Activated naive CD8-positive, alpha-beta T cell treated with anti-CD3 and anti-CD28 coated beads for 36 hours (primary cell): ENCODE measurements around the gene DOK6. TPM values are rescaled to one million over a fixed set of nuclear protein-coding genes. Genes with fewer than 3 reads are reported as not detected.

Experiments used
- DNase-seq: peaks from one replicate; pipeline ENCODE4 v3.0.0; 2021
- H3K27ac Mint-ChIP-seq: one replicate; pipeline ENCODE4 v1.8.0; 2022; ENCODE audit warnings: mild to moderate bottlenecking, moderate library complexity, mixed read lengths
- H3K27me3 Mint-ChIP-seq: one replicate; pipeline ENCODE4 v1.8.0; 2022; ENCODE audit warnings: mild to moderate bottlenecking, mixed read lengths
- H3K36me3 Mint-ChIP-seq: one replicate; pipeline ENCODE4 v1.8.0; 2021; ENCODE audit warnings: mild to moderate bottlenecking, mixed read lengths
- H3K4me1 Mint-ChIP-seq: one replicate; pipeline ENCODE4 v1.8.0; 2021; ENCODE audit warnings: mixed read lengths
- H3K4me3 Mint-ChIP-seq: one replicate; pipeline ENCODE4 v1.8.0; 2022; ENCODE audit warnings: mild to moderate bottlenecking, moderate library complexity, mixed read lengths
- H3K9me3 Mint-ChIP-seq: one replicate; pipeline ENCODE4 v1.8.0; 2022; ENCODE audit warnings: mixed read lengths
- total RNA-seq, 2 experiments: library from RNA; stranded (reverse); gene quantifications; one replicate each; pipeline ENCODE4 v1.2.3, GENCODE V29; 2021

DOK6 gene
- total RNA-seq, 2 experiments from 2014 or later: not detected

- Mint-ChIP-seq H3K27me3 (no peaks in the 10 kb centered on the region), H3K36me3 (no peaks in the 10 kb centered on the region), H3K4me3 (no peak overlapping the region), H3K9me3 (peaks cover 12% of the 10 kb centered on the region), H3K27ac (no peak overlapping the region), H3K4me1 (no peaks in the 10 kb centered on the region)
- DNase-seq: no peak
These were observed 198.7 kb downstream of the DOK6 start for GRCh38 chr18:69599377-69599776.

GRCh38 chr18:69612242-69612641, 211.6 kb downstream of the DOK6 start:
- Mint-ChIP-seq H3K4me1 (no peaks in the 10 kb centered on the region), H3K9me3 (no peaks in the 10 kb centered on the region)

GRCh38 chr18:69616114-69616513, 215.4 kb downstream of the DOK6 start:
- no peaks in the 10 kb centered on the region for H3K36me3 Mint-ChIP-seq
- no peak overlapping the region for H3K4me3 Mint-ChIP-seq
- DNase-seq: no peak
- H3K27me3 Mint-ChIP-seq: peaks cover 11% of the 10 kb centered on the region
- no peaks in the 10 kb centered on the region for H3K9me3 Mint-ChIP-seq
- H3K27ac Mint-ChIP-seq: no peak overlapping the region
- no peaks in the 10 kb centered on the region for H3K4me1 Mint-ChIP-seq

More at GRCh38 chr18:69612242-69612641, 211.6 kb downstream of the DOK6 start:
- H3K27ac Mint-ChIP-seq: no peak overlapping the region
- no peaks in the 10 kb centered on the region for H3K36me3 Mint-ChIP-seq
- H3K4me3 Mint-ChIP-seq: no peak overlapping the region
- no peak for DNase-seq
- H3K27me3 Mint-ChIP-seq: peaks cover 11% of the 10 kb centered on the region

GRCh38 chr18:69617408-69617807, 216.7 kb downstream of the DOK6 start:
- no peak overlapping the region for H3K27ac Mint-ChIP-seq

GRCh38 chr18:69617888-69618287, 217.2 kb downstream of the DOK6 start:
- H3K9me3 Mint-ChIP-seq: no peaks in the 10 kb centered on the region
- no peak overlapping the region for H3K27ac Mint-ChIP-seq
- H3K27me3 Mint-ChIP-seq: peaks cover 11% of the 10 kb centered on the region
- no peak overlapping the region for H3K4me3 Mint-ChIP-seq
- DNase-seq: no peak
- H3K4me1 Mint-ChIP-seq: no peaks in the 10 kb centered on the region
- H3K36me3 Mint-ChIP-seq: no peaks in the 10 kb centered on the region

More at GRCh38 chr18:69617408-69617807, 216.7 kb downstream of the DOK6 start:
- Mint-ChIP-seq H3K4me3 (no peak overlapping the region), H3K27me3 (peaks cover 11% of the 10 kb centered on the region), H3K9me3 (no peaks in the 10 kb centered on the region), H3K36me3 (no peaks in the 10 kb centered on the region), H3K4me1 (no peaks in the 10 kb centered on the region)
- DNase-seq: no peak

GRCh38 chr18:69622184-69622583, 221.5 kb downstream of the DOK6 start:
- Mint-ChIP-seq H3K27me3 (peaks cover under 1% of the 10 kb centered on the region), H3K27ac (no peak overlapping the region), H3K4me3 (no peak overlapping the region), H3K36me3 (no peaks in the 10 kb centered on the region), H3K4me1 (no peaks in the 10 kb centered on the region), H3K9me3 (no peaks in the 10 kb centered on the region)
- no peak for DNase-seq

- Mint-ChIP-seq H3K4me3 (no peak overlapping the region), H3K4me1 (no peaks in the 10 kb centered on the region), H3K9me3 (no peaks in the 10 kb centered on the region), H3K36me3 (no peaks in the 10 kb centered on the region), H3K27ac (no peak overlapping the region), H3K27me3 (no peaks in the 10 kb centered on the region)
- no peak for DNase-seq
These were observed 222.3 kb downstream of the DOK6 start for GRCh38 chr18:69622961-69623360.

GRCh38 chr18:69626171-69626570, 225.5 kb downstream of the DOK6 start:
- Mint-ChIP-seq H3K27me3 (peaks cover 4% of the 10 kb centered on the region), H3K4me1 (no peaks in the 10 kb centered on the region), H3K9me3 (no peaks in the 10 kb centered on the region), H3K36me3 (no peaks in the 10 kb centered on the region), H3K4me3 (no peak overlapping the region), H3K27ac (no peak overlapping the region)
- DNase-seq: no peak

GRCh38 chr18:69626643-69627242, 226.1 kb downstream of the DOK6 start:
- no peaks in the 10 kb centered on the region for H3K4me1 Mint-ChIP-seq
- DNase-seq: no peak
- peaks cover 4% of the 10 kb centered on the region for H3K27me3 Mint-ChIP-seq
- no peaks in the 10 kb centered on the region for H3K9me3 Mint-ChIP-seq
- no peak overlapping the region for H3K4me3 Mint-ChIP-seq
- no peaks in the 10 kb centered on the region for H3K36me3 Mint-ChIP-seq
- H3K27ac Mint-ChIP-seq: no peak overlapping the region

GRCh38 chr18:69628774-69629359, 228.2 kb downstream of the DOK6 start:
- H3K4me3 Mint-ChIP-seq: no peak overlapping the region
- H3K27me3 Mint-ChIP-seq: peaks cover 4% of the 10 kb centered on the region
- H3K9me3 Mint-ChIP-seq: no peaks in the 10 kb centered on the region
- H3K36me3 Mint-ChIP-seq: no peaks in the 10 kb centered on the region
- no peak overlapping the region for H3K27ac Mint-ChIP-seq
- no peak for DNase-seq
- no peaks in the 10 kb centered on the region for H3K4me1 Mint-ChIP-seq

- H3K36me3 Mint-ChIP-seq: no peaks in the 10 kb centered on the region
These were observed 230.6 kb downstream of the DOK6 start for GRCh38 chr18:69631281-69631680.

GRCh38 chr18:69635482-69635881, 234.8 kb downstream of the DOK6 start:
- H3K27ac Mint-ChIP-seq: no peak overlapping the region
- no peak overlapping the region for H3K4me3 Mint-ChIP-seq
- no peaks in the 10 kb centered on the region for H3K4me1 Mint-ChIP-seq
- peaks cover 8% of the 10 kb centered on the region for H3K27me3 Mint-ChIP-seq
- no peak for DNase-seq
- H3K36me3 Mint-ChIP-seq: no peaks in the 10 kb centered on the region
- H3K9me3 Mint-ChIP-seq: no peaks in the 10 kb centered on the region

More at GRCh38 chr18:69631281-69631680, 230.6 kb downstream of the DOK6 start:
- no peaks in the 10 kb centered on the region for H3K9me3 Mint-ChIP-seq
- no peaks in the 10 kb centered on the region for H3K4me1 Mint-ChIP-seq
- DNase-seq: no peak
- no peak overlapping the region for H3K27ac Mint-ChIP-seq
- peaks cover 12% of the 10 kb centered on the region for H3K27me3 Mint-ChIP-seq
- no peak overlapping the region for H3K4me3 Mint-ChIP-seq

GRCh38 chr18:69636529-69637301, 236.0 kb downstream of the DOK6 start:
- peaks cover 8% of the 10 kb centered on the region for H3K27me3 Mint-ChIP-seq
- H3K27ac Mint-ChIP-seq: no peak overlapping the region
- H3K9me3 Mint-ChIP-seq: no peaks in the 10 kb centered on the region
- H3K4me3 Mint-ChIP-seq: no peak overlapping the region
- H3K4me1 Mint-ChIP-seq: no peaks in the 10 kb centered on the region
- H3K36me3 Mint-ChIP-seq: no peaks in the 10 kb centered on the region
- peak; percentile 7 for DNase-seq

GRCh38 chr18:69638056-69638455, 237.4 kb downstream of the DOK6 start:
- H3K27me3 Mint-ChIP-seq: peaks cover 8% of the 10 kb centered on the region
- H3K4me3 Mint-ChIP-seq: no peak overlapping the region
- H3K4me1 Mint-ChIP-seq: no peaks in the 10 kb centered on the region
- H3K9me3 Mint-ChIP-seq: no peaks in the 10 kb centered on the region
- no peaks in the 10 kb centered on the region for H3K36me3 Mint-ChIP-seq
- H3K27ac Mint-ChIP-seq: no peak overlapping the region
- no peak for DNase-seq

GRCh38 chr18:69647702-69648101, 247.0 kb downstream of the DOK6 start:
- H3K27ac Mint-ChIP-seq: no peak overlapping the region
- H3K4me3 Mint-ChIP-seq: no peak overlapping the region
- peaks cover 7% of the 10 kb centered on the region for H3K27me3 Mint-ChIP-seq
- no peaks in the 10 kb centered on the region for H3K36me3 Mint-ChIP-seq
- no peak for DNase-seq
- H3K4me1 Mint-ChIP-seq: no peaks in the 10 kb centered on the region
- no peaks in the 10 kb centered on the region for H3K9me3 Mint-ChIP-seq
